SK-N-MC (cell line): ENCODE results near the gene COL18A1.

Source experiments
- EZH2 ChIP-seq: fragments of 200-600 bp; sonication (generic); IDR thresholded peaks from one replicate; pipeline ENCODE4 v1.6.1; 2017; ENCODE audit warnings: antibody characterized with exemption
- POLR2AphosphoS5 ChIP-seq: IDR thresholded peaks from 2 replicates; pipeline ENCODE4 v1.6.1; 2012; ENCODE audit warnings: mild to moderate bottlenecking, low read depth, low read length, borderline replicate concordance

DNA sequence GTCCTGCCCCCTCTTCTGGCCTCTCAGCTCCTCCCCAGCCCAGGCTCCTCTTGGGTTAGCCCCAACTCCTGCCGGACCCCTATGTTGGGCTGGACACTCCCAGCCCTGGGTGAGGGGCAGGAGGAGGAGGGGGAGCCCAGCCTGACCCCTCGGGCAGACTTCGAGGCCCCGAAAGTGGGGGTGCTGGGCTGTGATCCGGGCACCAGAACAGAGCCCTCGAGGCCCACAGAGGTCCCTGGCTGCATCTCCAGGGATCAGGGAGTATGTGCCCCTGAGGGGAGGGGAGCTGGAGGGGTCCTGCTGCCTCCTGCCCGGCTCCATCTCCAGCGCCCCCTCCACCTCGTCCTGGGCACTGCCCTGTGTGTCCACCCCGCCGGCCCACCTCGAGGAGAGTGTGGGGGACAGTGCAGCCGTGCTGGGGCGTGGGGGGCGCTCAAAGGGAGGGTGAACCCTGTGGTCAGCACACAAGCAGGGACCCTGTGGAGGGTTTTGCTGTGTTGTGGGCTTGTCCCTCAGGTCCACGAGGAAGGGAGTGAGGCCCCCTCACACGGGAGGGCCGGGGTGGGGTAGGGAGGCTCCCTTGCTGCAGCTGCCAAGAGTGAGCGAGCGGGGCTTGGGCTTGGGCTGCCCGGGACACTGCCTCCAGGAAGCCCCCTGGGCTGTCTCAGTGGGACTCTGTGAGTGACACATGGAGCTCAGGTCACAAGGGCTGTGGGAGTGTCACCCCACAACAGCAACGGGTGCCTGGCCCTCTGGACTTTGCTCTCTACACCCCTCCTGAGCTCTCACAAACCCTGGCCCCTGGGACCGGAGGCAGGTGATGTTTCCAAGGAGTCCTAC lies 54.4 kb downstream of the COL18A1 start:
- TF ChIP-seq POLR2AphosphoS5 (no peak), EZH2 (no peak)
